Transverse colon (tissue), 4 donors: ENCODE data around the gene RPS10.

ENCODE experiments used
- EP300 ChIP-seq: sonication (generic); formaldehyde crosslinking; IDR thresholded peaks from one replicate; pipeline ENCODE4 v1.6.1; 2017; ENCODE audit warnings: antibody characterized with exemption, low read depth
- POLR2A ChIP-seq: fragments of 450-650 bp; IDR thresholded peaks from one replicate; pipeline ENCODE4 v1.6.1; 2016; ENCODE audit warnings: antibody characterized with exemption, mild to moderate bottlenecking, moderate library complexity
- POLR2AphosphoS5 ChIP-seq, 3 donors: sonication (generic); formaldehyde crosslinking; IDR thresholded peaks; one replicate each; pipeline ENCODE4 v1.6.1; 2016; ENCODE audit warnings: antibody characterized with exemption in 3 of 3
- TF ChIP-seq, protein P1 (sequence below), 5 experiments: fragments of 200-600 bp in 3 of 5; fragments of 450-650 bp in 2 of 5; sonication (generic) in 3 of 5; IDR thresholded peaks; 1 replicate in 2 of 5; 2 replicates in 3 of 5; pipeline ENCODE4 v1.5.1; 2016 to 2017; ENCODE audit warnings: antibody characterized with exemption in 5 of 5, inconsistent platforms in 3 of 5, mild to moderate bottlenecking in 2 of 5, moderate library complexity in 1 of 5

- TF ChIP-seq, protein P1, sequence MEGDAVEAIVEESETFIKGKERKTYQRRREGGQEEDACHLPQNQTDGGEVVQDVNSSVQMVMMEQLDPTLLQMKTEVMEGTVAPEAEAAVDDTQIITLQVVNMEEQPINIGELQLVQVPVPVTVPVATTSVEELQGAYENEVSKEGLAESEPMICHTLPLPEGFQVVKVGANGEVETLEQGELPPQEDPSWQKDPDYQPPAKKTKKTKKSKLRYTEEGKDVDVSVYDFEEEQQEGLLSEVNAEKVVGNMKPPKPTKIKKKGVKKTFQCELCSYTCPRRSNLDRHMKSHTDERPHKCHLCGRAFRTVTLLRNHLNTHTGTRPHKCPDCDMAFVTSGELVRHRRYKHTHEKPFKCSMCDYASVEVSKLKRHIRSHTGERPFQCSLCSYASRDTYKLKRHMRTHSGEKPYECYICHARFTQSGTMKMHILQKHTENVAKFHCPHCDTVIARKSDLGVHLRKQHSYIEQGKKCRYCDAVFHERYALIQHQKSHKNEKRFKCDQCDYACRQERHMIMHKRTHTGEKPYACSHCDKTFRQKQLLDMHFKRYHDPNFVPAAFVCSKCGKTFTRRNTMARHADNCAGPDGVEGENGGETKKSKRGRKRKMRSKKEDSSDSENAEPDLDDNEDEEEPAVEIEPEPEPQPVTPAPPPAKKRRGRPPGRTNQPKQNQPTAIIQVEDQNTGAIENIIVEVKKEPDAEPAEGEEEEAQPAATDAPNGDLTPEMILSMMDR (IDR thresholded peaks at IDR 0.05): no peak
- TF ChIP-seq POLR2A: no peak
- TF ChIP-seq EP300: no peak
- TF ChIP-seq POLR2AphosphoS5 (IDR thresholded peaks at IDR 0.05): no peak
These were observed 40.1 kb downstream of the RPS10 start for GRCh38 chr6:34385793-34386195.
